GM13977 (cell line): Measurements from ENCODE around the gene ALDH5A1.
"Not testable (repeated sequence)": the region's sequence is repeated elsewhere in the genome, so short reads cannot be mapped to it uniquely, and the experiment has no call there.

Source experiments
- DNase-seq: peaks from one replicate; pipeline ENCODE4 v3.0.0; 2012; ENCODE audit warnings: low spot score
- in situ Hi-C: fragments of 300-500 bp; cut with MboI; formaldehyde crosslinking; loops from one replicate; pipeline ENCODE4 v1.12.0; 2022; ENCODE audit warnings: low sequenced_read_pairs, low pct_unique_long_range_greater_than_20kb, mixed read lengths, inconsistent platforms; ENCODE audit not compliant: unreplicated experiment
- TF ChIP-seq, protein P1 (sequence below): IDR thresholded peaks from 2 replicates; pipeline ENCODE4 v1.5.1; 2012; ENCODE audit warnings: mild to moderate bottlenecking, control low read depth; ENCODE audit not compliant: insufficient read depth; ENCODE audit errors: extremely low read depth, missing control alignments

ALDH5A1 gene

DNA sequence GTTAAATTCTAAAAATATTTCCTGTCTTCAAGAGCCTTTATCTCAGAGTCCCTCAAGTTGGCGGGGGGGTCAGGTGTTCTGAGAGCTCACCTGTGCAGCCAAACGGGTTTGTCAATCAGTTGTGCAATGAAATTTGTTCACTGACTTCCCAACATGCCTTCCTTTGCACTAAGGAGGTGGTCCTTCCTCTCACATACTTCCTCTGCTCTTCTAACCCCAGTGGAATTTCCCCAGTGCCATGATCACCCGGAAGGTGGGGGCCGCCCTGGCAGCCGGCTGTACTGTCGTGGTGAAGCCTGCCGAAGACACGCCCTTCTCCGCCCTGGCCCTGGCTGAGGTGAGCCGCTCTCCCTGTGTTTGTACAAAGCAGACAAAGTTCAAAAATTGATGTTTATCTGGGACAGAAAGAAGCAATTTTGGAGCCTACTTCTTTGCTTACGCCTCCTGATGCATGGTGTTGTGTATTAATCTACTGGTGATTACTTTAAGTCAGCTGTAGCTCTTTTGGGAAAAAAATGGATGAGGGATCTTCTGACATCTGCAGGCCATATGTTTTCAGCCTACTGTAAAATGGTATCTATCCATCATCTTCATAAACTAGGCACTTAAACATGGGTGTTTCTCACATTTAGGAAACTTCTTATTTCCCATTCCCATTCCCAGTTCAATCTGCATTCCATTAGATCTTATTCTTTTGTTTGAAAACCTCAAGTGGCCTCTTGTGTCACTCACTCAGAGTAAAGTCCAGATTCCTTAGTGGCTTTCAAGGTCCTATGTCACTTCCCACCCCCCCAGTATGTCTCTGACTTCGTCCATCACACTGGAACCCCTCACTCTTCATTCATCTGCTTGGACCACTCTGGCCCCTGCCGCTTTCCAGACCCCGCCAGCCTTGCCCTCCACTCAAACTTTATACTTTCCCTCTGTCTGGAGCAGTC, 10.1 kb downstream of the ALDH5A1 start:
- no peak for DNase-seq
- in situ Hi-C loops: no loop called here
- TF ChIP-seq, protein P1, sequence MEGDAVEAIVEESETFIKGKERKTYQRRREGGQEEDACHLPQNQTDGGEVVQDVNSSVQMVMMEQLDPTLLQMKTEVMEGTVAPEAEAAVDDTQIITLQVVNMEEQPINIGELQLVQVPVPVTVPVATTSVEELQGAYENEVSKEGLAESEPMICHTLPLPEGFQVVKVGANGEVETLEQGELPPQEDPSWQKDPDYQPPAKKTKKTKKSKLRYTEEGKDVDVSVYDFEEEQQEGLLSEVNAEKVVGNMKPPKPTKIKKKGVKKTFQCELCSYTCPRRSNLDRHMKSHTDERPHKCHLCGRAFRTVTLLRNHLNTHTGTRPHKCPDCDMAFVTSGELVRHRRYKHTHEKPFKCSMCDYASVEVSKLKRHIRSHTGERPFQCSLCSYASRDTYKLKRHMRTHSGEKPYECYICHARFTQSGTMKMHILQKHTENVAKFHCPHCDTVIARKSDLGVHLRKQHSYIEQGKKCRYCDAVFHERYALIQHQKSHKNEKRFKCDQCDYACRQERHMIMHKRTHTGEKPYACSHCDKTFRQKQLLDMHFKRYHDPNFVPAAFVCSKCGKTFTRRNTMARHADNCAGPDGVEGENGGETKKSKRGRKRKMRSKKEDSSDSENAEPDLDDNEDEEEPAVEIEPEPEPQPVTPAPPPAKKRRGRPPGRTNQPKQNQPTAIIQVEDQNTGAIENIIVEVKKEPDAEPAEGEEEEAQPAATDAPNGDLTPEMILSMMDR: no peak

DNA sequence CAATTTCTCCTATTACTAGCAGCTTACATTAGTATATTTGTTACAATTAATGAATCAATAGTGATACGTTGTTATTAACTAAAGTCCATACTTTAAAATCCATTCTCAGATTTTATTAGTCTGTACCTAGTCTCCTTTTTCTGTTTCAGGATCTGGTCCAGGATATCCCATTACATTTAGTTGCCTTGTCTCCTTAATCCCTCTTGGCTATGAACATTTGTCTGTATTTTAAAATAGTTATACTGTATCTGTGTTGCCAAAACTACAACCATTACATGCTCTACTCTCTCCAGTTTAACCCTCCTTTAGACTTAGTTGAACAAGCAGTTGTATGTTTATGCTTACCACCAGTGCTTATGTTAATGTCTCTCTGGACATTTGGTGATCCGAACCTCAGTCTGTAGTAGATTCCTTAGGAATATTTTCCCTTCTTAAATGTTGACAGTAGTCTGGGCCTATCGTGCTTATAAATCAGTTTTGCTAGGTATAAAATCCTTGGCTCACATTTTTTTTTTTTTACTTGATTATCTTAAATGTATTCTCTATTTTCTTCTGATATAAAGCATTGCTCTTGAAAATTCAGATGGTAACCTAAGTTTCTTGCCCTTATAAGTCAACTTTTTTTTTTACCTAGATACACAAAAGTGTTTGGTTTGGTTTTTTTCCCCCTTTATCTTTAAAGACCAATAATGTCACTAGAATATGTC, 12.2 kb downstream of the ALDH5A1 start:
- TF ChIP-seq, protein P1: no peak
- no peak for DNase-seq
- in situ Hi-C loops: no loop called here

DNA sequence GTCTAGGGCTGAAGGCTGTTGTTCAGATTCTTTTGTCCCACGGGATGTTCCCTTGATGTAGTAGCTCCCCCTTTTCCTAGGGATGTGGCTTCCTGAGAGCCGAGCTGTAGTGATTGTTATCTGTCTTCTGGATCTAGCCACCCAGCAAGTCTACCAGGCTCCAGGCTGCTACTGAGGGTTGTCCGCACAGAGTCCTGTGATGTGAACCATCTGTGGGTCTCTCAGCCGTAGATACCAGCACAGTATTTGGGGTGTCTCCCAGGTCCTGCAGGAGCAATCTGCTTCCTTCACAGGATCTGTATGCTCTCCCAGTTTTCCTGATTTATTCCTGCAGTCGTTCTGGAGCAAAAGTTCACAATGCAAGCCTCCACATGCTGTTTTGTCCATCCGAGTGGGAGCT, 17.2 kb downstream of the ALDH5A1 start:
- in situ Hi-C loops, DNase-seq: not testable (repeated sequence)

DNA sequence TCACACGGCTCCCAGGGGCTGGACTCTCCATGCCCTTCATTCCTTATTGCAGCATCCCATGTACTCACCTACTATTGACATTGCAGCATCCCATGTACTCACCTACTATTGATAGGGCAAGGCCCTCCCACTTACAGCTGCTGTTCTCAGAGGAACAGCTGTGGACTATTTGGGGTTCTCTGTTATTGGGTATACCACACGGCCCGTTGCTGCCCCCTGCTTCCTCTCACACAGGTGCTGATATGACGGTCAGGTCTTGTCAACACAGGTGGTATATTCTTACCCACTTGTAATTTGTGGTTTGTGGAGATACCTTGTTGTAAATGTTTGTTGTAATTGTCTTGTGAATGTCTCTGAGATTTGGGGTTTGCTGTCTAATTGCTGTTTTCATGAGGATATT, 18.8 kb downstream of the ALDH5A1 start:
- no peak for DNase-seq
- TF ChIP-seq, protein P1: peak; percentile 23
- in situ Hi-C loops: no loop called here

DNA sequence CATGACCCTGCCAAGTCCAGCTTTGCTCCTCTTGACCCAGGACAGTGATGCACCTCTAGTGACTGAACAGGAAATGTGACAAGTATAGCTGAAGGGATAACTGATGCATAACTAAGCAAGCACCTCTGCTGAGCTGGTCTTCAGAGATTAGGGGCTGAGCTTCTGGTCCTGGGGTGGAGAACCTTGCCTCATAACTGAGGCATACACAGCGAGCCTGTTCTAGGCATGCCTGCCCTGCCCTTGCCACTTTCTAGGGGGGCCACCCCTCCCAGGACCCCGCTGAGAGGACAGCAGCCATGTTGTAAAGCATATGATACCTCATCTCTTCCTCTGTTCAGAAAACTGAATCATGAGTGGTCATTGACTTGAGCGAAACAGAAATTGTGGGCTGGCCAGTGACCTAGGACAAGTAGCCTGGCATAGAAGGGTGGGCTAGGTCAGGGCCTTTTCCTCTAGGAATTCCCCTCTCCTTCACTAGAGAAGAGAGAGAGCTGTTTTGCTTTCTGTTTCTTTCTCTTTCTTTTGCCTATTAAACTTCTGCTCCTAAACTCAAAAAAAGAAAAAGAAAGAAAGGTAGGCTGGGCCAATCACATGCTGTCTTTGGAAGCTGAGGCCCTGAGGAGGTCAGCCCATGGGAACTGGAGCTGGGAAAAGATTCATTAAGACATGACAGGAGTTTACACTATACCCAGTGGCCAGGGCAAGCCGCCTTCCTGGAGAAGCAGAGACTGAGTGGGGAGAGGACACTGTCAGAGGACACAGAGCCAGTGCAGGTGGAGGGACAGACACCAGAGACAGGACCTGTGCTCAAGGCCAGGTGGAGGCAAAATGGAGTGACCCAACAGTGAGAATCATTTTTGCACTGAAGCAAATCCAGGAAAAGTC, 23.1 kb downstream of the ALDH5A1 start:
- peak; percentile 43 for DNase-seq

DNA sequence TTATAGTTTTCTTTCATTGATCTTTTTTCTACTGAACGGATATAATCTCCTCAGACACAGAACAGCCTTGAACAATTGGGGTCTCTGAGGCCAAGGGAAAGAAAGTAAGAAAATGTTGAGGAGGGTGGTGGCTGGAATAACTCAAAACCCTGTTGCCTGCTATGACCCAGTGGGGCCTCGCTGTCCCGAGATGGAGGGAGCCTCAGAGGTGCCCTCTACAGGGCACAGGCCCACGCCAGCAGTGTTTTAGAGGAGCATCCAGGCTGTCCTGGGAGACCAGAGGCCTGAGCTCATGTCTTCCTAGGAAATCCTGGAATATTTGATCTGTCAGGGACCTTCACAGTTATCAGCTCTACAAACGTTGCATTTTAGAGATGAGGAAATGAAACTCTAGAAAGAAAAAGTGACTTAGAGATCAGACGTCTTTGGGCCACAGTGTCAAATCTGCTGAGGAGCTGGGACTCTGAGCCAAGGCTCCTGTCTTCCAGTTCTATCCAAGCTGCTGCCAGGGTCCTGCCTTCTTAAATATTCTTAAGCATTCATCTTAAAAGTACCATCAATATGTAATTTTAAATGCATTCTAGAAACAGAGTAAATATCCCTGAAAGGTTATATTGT, 26.3 kb downstream of the ALDH5A1 start:
- TF ChIP-seq, protein P1: peak; percentile 81
- DNase-seq: peak; percentile 43
- in situ Hi-C loops: no loop called here

More for the DNA sequence above, 23.1 kb downstream of the ALDH5A1 start:
- TF ChIP-seq, protein P1: no peak
- in situ Hi-C loops: no loop called here
